Vein endothelial cell (primary cell): ENCODE measurements around the gene TSEN34. TPM values are rescaled to one million over a fixed set of nuclear protein-coding genes. Genes with fewer than 3 reads are reported as not detected.

ENCODE experiments used
- total RNA-seq: library from RNA; depleted of rRNA; stranded (reverse); fragments of >200 nt; gene quantifications from 2 replicates; pipeline ENCODE4 v1.2.3, GENCODE V29; 2012

The TSEN34 gene
- 62.1 and 68.9 TPM in 2 replicates for total RNA-seq

DNA sequence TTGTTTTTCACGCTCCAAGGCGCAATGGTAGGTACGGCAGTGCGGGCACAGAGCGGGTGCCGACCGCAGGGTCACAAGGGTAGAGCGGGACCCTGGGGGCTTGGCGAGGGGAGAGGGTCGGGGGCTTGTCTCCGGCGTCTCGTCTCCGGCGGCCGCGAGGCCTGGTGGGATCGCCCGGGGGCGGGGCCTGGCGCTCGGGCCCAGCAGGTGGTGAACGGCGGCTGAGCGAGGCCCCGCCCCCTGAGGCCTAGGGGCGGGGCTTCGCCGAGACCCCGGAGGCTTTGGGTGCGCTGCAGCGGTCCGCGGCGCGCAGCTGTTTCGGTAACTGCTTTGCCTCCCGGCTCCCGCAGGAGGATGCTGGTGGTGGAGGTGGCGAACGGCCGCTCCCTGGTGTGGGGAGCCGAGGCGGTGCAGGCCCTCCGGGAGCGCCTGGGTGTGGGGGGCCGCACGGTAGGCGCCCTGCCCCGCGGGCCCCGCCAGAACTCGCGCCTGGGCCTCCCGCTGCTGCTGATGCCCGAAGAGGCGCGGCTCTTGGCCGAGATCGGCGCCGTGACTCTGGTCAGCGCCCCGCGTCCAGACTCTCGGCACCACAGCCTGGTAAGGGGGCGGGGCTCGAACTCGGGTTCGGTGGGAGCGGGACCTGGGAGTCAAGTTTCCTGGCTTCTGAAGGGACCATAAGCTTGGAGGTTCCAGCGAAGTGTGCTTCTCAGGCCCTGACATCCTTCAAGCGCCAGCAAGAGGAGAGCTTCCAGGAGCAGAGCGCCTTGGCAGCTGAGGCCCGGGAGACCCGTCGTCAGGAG, at the start of gene TSEN34:
Gene TSEN34, plus strand, starts transcription at position 298 of the 800 bp plus-strand sequence. Its CDS starts 57 bp downstream, at position 355.

DNA sequence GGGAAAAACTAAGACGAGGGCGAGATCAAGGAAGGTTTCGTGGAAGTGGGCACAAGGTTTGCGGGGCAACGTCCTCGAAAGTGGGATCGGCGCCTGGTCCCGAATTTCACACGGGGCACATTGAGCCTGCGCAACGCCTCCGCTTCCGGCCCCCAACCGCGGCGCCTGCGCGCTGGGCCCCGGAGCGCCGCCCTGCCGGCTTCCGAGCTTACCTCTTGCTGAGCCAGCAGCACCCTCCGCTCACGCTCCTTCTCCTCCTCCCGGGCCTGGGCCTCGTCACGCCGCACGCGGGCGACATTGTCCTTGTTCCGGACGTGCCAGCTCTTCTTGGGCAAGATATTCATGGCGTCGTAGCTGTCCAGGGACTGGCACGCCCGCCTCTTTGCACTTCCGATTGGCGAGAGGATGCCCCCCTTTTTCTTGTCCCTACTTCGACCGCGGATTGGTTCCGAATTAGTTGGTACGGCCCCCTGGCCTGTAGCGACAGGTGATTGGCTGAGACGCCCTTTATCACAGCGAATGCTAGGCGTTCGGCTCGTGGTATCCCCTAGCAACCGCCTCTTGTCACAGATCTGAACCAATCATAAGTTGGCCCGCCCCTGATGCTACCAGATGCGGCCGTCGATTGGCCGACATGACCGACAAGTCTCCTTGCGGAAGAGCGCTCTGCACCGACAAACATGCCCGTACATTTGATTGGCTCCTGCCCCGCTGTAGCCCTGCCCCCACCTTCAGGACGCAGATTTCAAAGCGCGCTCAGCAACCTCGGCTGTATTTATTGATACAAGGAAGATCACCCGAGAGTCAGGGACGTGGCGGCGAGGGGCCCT, 31.5 kb upstream of the TSEN34 start, which contains the start of gene LENG1:
Gene LENG1, minus strand, starts transcription at position 370 of the 830 bp plus-strand sequence. Its CDS starts 26 bp downstream, at position 344.

DNA sequence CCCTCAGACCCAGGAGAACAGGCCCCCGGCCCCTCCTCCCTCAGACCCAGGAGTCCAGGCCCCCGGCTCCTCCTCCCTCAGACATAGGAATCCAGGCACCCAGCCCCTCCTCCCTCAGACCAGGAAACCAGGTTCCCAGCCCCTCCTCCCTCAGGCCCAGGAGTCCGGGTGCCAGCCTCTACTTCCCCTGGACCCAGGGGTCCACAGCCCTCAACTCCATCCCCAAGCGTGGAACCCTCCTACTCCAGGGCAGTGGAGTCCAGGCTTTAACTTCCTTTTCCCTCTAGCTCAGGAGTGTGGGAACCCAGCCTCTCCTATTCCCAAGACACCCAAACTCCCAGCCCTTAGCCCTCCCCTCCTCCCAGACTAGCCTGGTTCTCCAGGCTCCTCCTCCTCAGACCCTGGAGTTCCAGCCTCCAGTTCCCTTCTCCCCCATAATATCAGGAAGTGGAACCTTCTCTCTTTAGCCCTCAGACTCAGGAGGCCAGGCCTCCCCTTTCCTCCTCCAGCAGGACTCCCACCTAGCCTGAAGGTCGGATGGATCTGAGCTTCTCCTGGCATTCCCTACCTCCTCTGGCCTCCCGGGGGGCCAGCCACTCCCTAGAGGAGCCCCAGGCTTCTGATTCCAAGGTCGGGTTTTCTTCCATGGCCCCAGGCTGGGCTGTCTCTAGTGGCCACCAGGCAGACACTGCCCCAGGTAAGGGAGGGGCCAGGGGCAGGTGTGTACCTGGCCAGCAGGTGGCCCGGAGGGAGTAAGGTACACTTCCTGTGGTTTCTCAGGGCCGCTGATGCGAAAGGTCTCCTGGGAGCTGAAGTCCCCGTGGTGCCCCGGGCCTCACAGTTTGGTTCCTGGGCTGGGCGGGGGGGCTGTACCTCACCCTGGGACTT, 18.4 kb upstream of the TSEN34 start, which contains the start of gene TMC4:
Gene TMC4, minus strand, starts transcription at position 690 of the 888 bp plus-strand sequence. Its CDS starts 43 bp downstream, at position 647.

DNA sequence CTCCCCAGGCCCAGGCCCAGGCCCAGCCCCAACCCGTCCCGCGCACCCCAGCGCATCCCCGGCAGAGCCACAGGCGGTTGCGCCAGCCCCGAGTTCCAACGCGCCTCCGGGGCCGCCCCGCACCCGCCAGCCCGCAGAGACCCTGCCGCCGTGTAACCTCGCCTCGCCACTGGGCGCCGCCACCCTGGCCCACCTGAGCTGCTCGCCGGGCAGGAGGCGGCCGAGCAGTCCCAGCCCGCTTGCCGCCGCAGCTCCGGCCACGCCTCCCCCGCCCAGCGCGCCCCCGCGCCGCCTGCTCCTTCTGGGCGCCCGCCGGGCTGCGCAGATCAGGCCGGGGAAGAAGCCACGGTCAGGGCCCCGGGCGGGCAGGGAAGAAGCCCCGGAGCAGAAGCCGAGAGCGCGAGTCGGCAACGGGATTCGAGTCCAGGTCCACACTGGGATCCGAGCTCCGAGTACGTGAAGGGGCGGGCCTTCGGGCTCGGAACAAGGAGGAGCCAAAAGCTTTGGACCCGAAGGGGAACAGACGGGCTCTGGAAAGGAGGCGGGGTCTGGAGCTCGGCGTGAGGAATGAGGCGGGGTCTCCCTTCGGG, 1.9 kb upstream of the TSEN34 start, which contains the start of gene MBOAT7:
Gene MBOAT7, minus strand, starts transcription at position 436 of the 590 bp plus-strand sequence. CDS start 1,072 bp downstream, outside the sequence.

DNA sequence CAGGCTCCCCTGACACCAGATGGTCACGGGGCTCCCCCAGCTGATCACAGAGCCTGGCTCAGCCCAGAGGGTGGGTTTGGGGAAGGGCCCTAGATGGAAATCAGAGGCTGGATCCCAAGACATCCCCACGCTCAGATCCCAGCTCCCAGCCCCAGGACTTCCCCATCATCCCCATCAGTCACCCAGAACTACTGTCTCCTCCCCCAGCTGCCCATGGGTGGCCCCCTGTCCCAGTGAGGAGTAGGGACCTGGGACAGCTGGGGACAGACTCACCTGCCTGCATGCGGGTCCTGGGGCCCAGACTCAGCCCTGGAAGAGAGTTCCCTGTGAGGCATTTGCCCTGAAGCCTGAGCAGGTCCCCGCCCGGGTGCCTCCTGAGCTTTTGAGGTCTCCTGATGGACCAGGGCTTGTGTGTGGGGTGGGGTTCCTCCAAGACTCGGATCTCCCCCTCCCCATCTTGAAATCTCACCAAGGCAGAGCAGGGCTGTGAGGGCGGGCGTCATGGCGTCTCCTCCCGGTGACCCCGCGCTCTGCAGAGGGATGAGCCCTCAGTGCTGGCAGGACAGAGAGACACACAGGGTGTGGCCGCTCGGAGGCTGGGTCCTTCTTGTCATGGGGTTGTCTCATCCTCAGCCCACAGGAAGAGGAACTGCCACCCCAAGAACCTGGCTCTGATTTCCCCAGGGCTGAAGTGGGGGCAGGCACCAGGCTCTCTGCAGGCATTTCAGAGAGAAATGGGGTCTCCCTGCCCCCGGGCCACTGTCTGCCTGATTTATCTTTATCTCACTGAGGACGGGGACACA, 31.6 kb downstream of the TSEN34 start, which contains the start of gene LILRB3:
Gene LILRB3, minus strand, starts transcription at position 534 of the 803 bp plus-strand sequence. Its CDS starts 31 bp downstream, at position 503.

DNA sequence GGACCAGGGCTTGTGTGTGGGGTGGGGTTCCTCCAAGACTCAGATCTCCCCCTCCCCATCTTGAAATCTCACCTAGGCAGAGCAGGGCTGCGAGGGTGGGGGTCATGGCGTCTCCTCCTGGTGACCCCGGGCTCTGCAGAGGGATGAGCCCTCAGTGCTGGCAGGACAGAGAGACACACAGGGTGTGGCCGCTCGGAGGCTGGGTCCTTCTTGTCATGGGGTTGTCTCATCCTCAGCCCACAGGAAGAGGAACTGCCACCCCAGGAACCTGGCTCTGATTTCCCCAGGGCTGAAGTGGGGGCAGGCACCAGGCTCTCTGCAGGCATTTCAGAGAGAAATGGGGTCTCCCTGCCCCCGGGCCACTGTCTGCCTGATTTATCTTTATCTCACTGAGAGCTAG, 51.5 kb downstream of the TSEN34 start, which contains the start of gene LILRA6:
Gene LILRA6, minus strand, starts transcription at position 145 of the 400 bp plus-strand sequence.

Other genes with a start within 250 kb of the TSEN34 start
- 0.29 and 0.33 TPM in 2 replicates for gene CACNG8, start 228.4 kb upstream of the TSEN34 start, total RNA-seq
- gene CACNG6, start 199.7 kb upstream of the TSEN34 start, total RNA-seq = 1.5 and 2.9 TPM in 2 replicates
- not detected in 2 replicates for gene VSTM1, start 127.4 kb upstream of the TSEN34 start, total RNA-seq
- gene TARM1, start 109.9 kb upstream of the TSEN34 start, total RNA-seq = not detected in 2 replicates
- gene OSCAR, start 90.5 kb upstream of the TSEN34 start, total RNA-seq = 0.19 TPM in 1 of 2 replicates, not detected in the other
- 7.9 and 44.4 TPM in 2 replicates for gene NDUFA3, start 88.5 kb upstream of the TSEN34 start, total RNA-seq
- gene TFPT, start 75.7 kb upstream of the TSEN34 start, total RNA-seq = 18.9 and 24.0 TPM in 2 replicates
- 58.5 and 66.7 TPM in 2 replicates for gene PRPF31, start 75.6 kb upstream of the TSEN34 start, total RNA-seq
- 9.6 and 13.4 TPM in 2 replicates for gene CNOT3, start 53.5 kb upstream of the TSEN34 start, total RNA-seq
- gene LENG1, start 31.6 kb upstream of the TSEN34 start, total RNA-seq = 4.5 and 5.9 TPM in 2 replicates
- not detected in 2 replicates for gene TMC4, start 18.1 kb upstream of the TSEN34 start, total RNA-seq
- gene MBOAT7, start 1.7 kb upstream of the TSEN34 start, total RNA-seq = 78.7 and 93.7 TPM in 2 replicates
- gene RPS9, start 9.6 kb downstream of the TSEN34 start, total RNA-seq = 1,549 and 1,933 TPM in 2 replicates
- not detected in 2 replicates for gene LILRB3, start 31.7 kb downstream of the TSEN34 start, total RNA-seq
- not detected in 2 replicates for gene LILRA6, start 51.5 kb downstream of the TSEN34 start, total RNA-seq
- gene LILRB5, start 66.0 kb downstream of the TSEN34 start, total RNA-seq = not detected in 2 replicates
- gene LILRB2, start 89.8 kb downstream of the TSEN34 start, total RNA-seq = not detected in 2 replicates
- gene LILRA5, start 121.9 kb downstream of the TSEN34 start, total RNA-seq = not detected in 2 replicates
- not detected in 2 replicates for gene LILRA4, start 147.9 kb downstream of the TSEN34 start, total RNA-seq
- gene LAIR1, start 173.6 kb downstream of the TSEN34 start, total RNA-seq = not detected in 2 replicates
- not detected in 2 replicates for gene TTYH1, start 224.2 kb downstream of the TSEN34 start, total RNA-seq